IPS-NIHi7 (cell line): ENCODE data around the gene SIMC1.
"Not testable (repeated sequence)": the region's sequence is repeated elsewhere in the genome, so short reads cannot be mapped to it uniquely, and the experiment has no call there.

Experiments
- DNase-seq: peaks from one replicate; pipeline ENCODE4 v3.0.0; 2012; ENCODE audit warnings: mixed read lengths; ENCODE audit errors: extremely low spot score

Gene SIMC1

DNA sequence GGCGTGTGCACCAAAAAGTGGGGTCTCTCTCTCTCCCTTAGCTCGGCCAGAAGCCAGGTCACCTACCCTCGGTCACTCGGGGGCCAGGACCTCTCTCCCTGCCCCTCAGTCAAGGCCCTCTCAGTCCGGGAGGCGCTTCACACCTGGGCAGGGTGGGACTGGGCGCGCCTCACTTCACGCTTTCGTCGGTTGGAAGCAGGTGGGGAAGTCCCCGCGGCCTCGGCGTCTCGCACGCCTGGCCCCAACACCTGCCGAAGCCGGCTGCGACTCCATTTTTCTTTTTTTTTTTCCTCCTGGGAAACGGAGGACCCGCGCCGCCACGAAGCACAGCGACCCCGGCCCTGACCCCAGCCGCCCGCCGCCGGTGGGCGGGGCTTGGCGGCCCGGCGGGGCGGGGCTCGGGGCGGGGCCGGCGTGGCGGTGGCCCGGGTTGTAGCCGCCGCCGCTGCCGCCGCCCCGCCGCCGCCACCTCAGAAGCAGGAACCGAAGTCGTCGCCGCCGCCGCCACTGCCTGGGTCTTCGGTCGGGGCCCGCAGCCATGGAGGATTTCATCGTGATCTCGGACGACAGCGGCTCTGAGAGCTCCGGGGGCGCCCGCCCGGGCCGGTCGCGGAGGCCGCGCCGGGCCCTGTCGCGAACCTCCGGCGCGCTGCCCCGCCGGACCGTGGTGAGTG, at the start of gene SIMC1:
SIMC1 (plus strand) TSS at position 454 of the 674 bp plus-strand sequence; CDS start at position 539, 85 bp downstream.
- peak; percentile 69 for DNase-seq

DNA sequence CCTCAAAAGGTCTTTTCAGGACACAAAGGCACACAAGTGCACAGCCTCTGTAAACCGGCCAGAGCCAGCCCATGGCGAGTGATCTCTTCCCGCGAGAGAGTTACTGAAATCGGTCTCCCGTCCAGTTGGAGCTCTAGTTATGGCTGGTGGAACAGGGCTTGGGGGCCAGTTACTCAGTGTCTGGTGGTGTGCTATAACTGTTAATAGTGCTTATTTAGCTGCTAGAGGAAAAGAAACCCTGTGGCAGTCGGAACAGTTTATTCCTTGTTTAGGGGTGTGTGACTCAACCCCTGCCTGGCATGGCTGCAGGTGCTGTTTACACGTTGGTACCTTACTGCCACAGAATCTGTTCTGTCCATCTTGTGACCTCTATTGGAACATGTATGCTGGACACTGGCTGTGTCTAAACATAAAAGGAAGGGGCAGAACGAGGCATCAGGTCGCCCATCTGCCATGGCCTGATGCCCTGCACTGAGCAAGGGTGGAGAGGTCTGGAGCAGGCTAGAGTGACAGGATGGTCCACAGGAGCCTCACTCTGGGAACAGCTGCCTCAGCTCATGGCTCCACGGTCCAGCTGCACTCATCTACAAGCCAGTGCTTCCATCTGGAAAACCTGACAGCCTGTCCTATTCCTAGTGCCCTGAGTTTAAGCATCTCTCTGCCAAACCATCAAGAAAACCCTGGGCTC, 49.6 kb upstream of the SIMC1 start:
- DNase-seq, result no peak

DNA sequence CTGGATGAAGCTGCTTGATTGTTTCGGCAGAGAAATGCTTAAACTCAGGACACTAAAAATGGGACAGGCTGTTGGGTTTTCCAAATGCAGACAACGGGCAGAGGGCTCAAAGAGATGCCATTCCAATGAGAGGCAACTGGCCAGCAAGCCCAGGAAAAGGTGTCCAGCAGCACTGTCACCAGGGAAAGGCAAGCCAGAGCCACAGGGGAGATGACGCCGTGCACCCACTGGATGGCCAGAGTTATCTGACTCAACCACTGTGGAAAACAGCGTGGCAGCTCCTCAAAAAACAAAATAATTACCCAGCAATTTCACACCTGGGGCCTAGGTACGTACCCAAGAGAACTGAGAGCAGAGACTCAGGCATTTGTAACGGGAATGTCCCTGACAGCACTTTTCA, 48.4 kb upstream of the SIMC1 start:
- no peak for DNase-seq

DNA sequence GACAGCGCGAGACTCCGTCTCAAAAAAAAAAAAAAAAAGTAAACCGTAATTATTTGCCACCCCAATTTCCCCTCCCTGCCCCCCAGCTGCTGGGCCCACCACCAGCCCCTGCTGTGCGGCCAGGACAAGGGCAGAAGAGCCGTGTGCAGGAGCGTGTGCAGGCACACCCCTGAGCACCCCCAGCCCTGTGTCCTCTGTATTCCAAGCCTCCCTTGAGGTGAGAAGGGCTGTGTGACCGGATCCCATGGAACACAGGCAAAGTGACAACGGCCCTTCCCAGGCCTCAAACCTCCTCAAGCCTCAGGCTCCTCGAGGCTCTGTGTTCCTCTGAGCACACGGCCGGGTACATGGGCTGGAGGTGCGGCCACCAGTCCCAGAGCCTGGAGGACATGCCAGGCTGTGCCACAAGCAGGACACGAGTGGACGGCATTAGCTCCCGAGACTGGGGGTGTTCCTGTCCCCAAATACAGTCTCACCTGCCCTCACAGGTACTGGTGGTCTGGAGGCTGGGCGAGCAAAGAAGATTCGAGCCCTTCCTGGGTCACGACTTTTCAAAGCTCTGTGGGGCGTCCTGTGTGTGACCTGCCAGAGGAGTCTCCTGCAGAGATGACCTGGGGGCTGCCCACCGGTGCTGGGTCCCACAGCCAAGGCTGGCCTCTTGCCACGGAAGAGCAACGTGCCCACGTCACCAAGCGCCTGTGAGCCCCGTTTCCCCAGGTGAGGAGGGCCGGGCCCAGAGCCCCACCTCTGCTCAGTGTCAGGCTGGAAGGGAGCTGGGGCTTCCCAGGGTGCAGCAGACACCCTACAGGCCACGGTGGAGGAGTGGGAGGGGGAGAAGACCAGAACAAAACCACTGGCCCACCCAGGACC, 47.1 kb upstream of the SIMC1 start:
- no peak for DNase-seq

DNA sequence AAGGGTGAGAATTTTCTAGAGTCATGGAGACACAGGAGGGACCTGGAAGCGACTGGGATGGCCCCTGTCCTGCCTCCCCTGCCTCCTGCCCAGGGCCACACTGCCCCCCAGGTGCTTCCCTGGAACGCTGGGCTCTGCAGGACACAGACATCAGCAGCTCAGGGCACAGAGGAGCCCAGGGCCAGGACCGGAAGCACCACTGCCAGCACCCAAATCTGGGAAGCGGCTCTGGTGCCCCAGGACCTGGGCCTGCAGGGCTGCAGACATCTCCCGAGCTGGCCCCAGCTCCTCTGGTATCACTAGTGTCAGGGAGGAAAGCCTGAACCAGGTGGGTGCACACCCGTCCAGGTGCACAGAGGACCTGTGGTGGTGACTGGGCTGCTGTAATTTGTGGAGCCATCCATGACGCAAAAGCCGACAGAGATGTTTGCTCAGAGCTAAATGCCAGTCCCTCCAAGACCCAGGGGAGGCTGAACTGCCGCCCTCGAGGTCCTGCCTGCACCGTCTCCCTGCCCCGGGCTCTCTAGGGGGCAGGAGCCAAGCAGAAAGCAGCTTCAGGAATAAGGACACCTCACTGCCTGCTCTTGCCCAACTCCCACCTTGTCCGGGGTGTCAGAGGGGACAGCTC, 46.0 kb upstream of the SIMC1 start:
- no peak for DNase-seq

DNA sequence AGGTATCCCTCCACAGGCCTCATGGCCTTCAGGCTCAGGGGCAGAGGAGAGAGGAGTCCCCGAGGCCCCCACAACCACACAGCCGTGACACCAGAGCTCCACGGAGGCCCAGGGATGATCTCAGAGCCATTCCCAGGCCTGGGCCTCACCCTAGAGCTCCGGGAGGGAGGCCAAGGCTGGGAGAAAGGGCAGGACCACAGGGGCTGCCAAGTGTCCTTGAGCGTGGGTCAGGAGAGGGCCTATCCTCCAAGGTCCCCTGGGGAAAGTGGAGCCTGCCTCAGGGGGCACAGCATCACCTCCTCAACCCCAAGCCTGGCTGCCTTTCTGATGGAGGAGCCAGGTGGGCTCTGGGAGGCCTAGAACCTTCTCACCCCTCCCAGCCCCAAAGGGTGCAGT, 45.5 kb upstream of the SIMC1 start:
- DNase-seq, result not testable (repeated sequence)

DNA sequence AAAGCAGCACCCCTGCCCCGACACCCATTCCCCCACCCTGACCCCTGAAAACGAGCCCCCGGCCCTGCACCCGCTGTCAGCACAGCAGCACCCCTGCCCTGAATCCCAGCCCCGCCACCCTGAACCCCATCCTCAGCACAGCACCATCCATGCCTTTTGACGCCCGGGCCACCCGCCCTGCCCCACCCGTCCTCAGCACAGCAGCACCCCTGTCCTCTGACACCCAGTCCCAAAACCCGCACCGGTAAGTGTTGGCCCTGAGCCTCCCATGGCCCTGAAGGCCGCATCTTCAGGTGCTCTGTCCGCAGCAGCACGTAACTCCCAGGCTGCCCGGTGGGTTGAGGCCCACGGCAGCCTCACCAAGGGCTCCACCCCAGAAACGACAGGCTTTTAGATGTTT, 44.6 kb upstream of the SIMC1 start:
- DNase-seq, result not testable (repeated sequence)

DNA sequence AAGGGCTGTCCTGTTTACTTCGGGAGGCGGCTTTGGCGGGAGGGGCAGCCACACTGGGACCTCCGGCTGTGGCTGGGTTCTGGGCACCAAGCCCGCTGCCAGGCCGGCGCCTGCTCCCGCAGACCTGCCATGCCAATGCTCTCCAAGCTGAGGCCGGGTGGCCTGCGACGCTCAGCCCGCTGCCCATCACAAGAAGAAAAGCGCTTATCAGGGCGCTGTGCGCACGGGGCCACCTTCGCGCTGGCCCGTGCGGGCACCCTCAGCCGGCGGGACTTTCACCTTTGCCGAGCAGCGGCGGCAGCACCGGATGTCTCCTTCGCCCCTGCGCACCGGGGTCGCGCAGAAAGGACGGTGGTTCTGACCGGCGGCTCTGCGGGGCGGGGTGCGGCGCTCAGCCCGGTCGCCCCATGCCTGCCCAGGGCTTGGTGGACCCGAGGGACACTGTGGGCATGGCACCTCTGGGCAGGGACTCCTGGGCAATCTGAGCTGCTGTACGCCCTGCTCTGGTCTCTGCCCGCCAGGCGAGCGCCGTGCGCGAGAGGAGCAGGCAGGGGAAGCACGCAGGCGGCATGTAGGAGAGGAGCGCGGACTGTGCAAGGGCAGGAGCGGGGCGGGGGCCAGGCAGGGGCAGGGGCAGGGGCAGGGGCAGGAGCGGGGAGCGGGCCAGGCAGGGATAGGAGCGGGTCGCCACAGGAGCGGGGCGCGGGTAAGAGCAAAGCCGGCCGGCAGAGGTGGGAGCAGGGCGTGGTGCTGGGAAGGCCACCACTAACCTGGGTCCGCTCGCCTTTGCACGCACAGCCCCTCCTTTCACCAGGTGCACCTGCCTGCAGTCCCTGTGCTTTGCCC, 43.8 kb upstream of the SIMC1 start:
- DNase-seq, result not testable (repeated sequence)

DNA sequence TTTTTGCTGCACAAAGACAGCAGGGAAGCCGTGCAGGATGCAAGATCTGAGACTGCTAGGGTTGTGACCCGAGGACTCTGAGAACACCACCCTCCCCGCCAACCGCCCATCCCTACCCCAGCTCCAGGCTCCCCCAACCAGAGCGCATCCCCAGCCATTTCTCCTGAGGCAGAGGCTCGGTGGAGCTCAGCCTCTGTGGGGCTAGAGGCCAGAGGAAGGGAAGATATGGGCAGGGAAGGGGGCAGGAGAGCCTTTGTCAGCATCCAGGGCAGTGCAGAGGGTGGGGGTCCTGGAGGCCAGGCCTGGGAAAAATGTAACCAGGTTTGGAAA, 43.2 kb upstream of the SIMC1 start:
- DNase-seq, result not testable (repeated sequence)

DNA sequence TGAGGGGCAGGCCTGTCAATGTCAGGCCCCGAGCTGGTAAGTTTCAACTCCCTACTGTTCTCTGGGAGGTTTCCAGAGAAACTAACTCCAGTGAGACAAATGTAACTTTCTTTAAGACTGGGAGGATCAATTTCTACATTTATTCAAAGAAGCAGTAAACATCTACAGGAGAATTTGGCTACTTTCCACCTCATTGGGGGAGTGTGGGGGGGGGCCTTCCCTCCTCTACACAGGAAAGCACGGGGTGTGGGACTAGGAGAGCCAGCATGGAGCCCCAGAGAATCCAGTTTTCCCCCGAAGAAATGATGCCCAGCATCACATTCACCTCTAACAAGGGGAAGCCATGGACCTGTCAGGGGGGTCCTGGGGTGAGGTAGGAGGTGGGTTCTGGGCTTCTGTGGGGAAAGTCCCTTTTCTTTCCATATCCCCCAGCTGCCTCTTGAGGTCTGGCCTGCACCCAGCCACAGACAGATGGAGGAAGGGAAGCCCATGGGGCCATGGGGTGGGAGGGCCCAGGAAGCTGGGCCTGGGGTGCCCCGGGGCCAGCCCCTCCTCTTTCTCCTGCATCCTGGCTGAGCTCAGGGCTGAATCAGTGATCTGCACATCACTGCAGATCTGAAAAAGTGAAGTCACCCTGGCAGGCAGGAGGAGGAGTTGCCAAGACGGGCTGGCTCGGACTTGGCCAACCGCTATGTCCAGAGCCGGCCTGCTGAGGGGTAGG, 42.6 kb upstream of the SIMC1 start:
- DNase-seq, result not testable (repeated sequence)

DNA sequence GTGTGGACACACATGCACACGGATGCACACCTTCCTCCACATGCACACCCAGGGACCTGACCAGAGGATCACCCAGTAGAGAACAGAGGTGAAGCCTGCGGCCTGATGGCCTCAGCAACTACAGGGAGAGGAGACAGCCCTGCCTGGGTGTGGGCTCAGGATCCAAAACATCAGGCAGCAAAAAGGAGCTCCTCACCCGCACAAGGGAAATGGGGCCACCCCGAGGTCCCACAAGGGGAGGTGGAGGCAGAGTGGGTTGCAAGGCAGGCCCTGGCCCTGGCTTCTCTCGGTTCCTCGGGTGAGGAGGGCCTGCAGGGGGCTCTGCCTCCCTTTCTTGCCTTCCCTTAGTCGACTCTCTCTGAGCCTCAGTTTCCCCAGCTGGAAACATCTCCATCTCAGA, 41.4 kb upstream of the SIMC1 start:
- DNase-seq, result not testable (repeated sequence)

DNA sequence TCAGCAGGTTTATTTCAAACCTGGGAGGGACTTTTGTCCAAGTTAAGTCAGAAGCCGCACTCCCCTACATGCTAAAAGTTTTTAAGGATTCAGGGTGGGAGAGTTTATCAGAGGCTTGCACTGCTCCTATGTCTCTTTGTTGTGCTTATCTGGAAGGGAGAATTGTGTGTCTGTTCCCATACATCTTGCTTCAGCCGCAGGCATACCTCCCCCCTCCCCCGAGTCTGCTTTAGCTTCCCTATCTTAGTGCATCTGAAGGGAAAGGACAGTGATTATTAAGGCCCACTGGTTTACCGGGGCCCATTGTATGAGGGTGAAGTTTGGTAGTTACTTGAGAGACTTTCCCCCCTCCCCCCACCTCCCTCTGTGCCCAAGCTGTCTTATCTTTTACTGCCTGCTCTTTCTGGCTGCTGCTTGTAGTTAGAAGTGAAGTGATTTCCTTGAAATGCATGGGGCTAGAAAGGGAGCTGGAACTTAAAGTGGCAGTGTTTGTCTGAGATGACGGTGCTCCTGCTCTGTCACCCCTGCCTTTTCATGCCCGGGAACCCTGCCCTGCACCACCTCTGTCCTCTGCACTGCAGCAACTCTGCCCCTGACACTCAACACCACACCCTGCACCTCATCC, 40.9 kb upstream of the SIMC1 start:
- DNase-seq, result not testable (repeated sequence)

DNA sequence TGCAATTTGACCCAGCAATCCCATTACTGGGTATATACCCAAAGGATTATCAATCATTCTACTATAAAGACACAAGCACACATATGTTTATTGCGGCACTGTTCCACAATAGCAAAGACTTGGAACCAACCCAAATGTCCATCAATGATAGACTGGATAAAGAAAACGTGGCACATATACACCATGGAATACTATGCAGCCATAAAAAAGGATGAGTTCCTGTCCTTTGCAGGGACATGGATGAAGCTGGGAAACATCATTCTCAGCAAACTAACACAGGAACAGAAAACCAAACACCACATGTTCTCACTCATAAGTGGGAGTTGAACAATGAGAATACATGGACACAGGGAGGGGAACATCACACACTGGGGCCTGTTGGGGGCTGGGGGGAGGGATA, 39.9 kb upstream of the SIMC1 start:
- not testable (repeated sequence) for DNase-seq

DNA sequence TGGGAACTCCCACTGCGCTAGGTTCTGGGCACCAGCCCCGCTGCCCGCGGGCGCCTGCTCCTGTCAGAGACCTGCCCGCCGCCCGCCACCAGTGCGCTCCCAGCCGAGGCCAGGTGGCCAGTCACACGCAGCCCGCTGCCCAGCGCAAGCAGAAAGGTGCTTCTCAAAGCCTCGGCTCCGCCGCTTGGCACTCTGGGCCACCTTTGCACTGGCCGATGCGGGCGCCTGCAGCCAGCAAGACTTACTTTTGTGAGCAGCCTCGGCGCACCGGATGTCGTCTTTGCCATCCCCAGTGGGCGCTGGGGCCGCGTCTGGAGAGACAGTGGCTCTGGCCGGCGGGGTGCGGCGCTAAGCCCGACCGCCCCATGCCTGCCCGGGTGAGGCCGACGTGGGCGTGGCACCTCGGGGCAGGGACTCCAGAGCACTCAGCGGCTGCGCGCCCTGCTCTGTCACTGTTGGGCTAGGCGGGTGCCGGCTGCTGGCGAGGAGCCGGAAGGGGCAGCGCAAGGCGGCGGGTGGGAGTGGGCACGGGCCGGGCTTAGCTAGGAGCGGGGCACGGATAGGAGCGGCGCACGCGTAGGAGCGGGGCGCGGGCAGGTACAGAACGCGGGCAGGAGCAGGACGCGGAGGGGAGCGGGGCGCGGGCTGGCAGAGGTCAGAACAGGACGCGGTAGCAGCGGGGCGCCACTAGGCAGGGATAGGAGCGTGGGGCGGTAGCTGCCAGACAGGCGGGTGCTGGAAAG, 39.1 kb upstream of the SIMC1 start:
- DNase-seq, result not testable (repeated sequence)

DNA sequence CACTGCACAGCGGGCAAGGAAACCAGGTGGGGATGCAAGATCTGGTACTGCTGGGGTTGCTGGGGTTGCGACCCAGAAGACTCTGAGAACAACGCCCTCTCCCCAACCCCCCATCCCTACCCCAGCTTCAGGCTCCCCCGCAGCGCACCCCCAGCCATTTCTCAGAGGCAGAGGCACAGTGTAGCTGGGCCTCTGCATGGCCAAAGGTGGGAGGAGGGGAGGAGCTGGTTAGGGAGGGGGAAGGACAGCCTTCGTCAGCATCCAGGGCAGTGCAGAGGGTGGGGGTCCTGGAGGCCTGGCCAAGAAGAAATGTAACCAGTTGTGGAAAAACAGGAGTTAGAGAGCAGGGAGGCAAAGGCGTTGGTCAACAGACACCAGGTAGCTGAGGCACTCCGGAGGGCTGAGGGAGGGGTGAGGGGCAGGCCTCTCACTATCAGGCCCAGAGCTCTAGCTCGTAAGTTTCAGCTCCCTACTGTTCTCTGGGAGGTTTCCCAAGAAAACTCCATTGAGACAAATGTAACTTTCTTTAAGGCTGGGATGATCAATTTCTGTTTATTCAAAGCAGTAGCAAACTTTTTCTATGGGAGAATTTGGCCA, 38.3 kb upstream of the SIMC1 start:
- DNase-seq, result not testable (repeated sequence)

DNA sequence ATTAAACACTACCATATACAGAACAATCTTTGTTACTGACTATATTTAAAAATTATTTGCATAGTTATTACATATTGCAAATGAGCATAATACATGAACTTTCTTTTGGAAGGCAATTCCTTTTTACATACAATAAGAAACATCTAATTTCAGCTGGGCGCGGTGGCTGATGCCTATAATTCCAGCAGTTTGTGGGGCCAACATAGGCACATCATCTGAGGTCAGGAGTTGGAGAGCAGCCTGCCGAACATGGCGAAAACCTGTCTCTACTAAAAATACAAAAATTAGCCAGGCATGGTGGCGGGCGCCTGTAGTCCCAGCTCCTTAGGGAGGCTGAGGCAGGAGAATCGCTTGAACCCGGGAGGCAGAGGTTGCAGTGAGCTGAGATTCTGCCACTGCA, 36.4 kb upstream of the SIMC1 start:
- DNase-seq, result no peak

DNA sequence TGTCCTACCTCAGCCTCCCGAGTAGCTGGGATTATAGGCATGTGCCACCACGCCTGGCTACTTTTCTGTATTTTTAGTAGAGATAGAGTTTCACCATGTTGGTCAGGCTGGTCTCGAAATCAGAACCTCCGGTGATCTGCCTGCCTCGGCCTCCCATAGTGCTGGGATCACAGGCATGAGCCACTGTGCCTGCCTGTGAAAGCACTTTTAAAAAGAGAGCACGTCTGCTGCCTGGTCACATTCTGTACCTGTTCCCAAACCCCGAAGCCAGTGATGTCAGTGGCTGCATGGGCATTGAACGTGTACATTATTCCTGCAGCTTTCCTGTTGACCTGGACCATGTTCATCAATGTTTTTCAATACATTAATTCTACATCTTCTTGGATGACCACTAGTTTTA, 35.1 kb upstream of the SIMC1 start:
- DNase-seq, result no peak

DNA sequence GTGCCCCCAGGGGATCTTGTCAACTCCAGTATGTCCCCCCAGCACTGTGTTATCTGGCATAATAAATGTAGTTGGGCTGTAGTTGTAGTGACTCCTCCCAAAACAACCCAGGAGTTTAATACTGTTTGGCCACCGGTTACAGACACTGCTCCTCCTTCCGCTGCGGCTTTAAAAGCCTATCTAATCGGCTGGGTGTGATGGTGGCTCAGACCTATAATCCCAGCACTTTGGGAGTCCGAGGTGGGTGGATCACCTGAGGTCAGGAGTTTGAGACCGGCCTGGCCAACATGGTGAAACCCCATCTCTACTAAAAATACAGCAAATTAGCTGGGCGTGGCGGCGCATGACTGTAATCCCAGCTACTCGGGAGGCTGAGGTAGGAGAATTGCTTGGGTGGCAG, 34.7 kb upstream of the SIMC1 start:
- not testable (repeated sequence) for DNase-seq

DNA sequence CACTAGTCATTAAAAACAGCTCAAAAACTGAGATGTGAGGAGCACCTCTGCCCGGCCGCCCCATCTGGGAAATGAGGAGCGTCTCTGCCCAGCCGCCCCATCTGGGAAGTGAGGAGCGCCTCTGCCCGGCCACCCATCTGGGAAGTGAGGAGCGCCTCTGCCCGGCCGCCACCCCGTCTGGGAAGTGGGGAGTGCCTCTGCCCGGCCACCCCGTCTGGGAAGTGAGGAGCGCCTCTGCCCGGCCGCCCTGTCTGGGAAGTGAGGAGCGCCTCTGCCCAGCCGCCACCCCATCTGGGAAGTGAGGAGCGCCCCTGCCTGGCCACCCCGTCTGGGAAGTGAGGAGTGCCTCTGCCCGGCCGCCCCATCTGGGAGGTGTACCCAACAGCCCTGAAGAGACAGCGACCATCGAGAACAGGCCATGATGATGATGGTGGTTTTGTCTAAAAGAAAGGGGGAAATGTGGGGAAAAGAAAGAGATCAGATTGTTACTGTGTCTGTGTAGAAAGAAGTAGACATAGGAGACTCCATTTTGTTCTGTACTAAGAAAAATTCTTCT, 23.7 kb upstream of the SIMC1 start:
- DNase-seq, result not testable (repeated sequence)
